Esophagus squamous epithelium (tissue), 4 donors: ENCODE data around the gene OR10A6.

ENCODE experiments used
- CTCF ChIP-seq, 6 experiments: fragments of 450-650 bp in 4 of 6; fragments of 200-600 bp in 2 of 6; sonication (generic) in 2 of 6; IDR thresholded peaks; one replicate each; pipeline ENCODE4 v1.5.1; 2016 to 2019; ENCODE audit warnings: antibody characterized with exemption in 6 of 6, mild to moderate bottlenecking in 4 of 6, moderate library complexity in 4 of 6
- POLR2A ChIP-seq, 4 donors: fragments of 450-650 bp; IDR thresholded peaks; one replicate each; pipeline ENCODE4 v1.6.1; 2017; ENCODE audit warnings: antibody characterized with exemption in 4 of 4, mild to moderate bottlenecking in 4 of 4, moderate library complexity in 3 of 4

GRCh38 chr11:7936615-7937014, 5.5 kb upstream of the OR10A6 start:
- TF ChIP-seq POLR2A (IDR thresholded peaks at IDR 0.05) (no peak), CTCF (IDR thresholded peaks at IDR 0.05) (no peak)
